K562 (cell line): ENCODE measurements around the gene ZNF768. TPM values are rescaled to one million over a fixed set of nuclear protein-coding genes. Genes with fewer than 3 reads are reported as not detected.

Source experiments
- ATAC-seq: fragments of 200-7000 bp; cut with Tn5 transposase; 3 replicates; pipeline ENCODE4 v1.9.1; 2020; ENCODE audit warnings: moderate library complexity
- BruUV-seq: library from RNA; stranded (reverse); fragments of 400-500 nt; replicated peaks from 2 replicates; lab custom pipeline; 2021; lab: Mats Ljungman, UMichigan
- CTCF ChIA-PET: fragments of 300-600 bp; formaldehyde crosslinking; extraction: SDS; loops from one replicate; lab custom pipeline; 2021; ENCODE audit warnings: low intra/inter-chr PET ratio; lab: Yijun Ruan, JAX
- POLR2A ChIA-PET: fragments of 300-600, 350-650 bp; sonication (Branson Sonifier 250); formaldehyde crosslinking; extraction: SDS; loops from one replicate; lab custom pipeline; 2021; ENCODE audit warnings: antibody characterized with exemption, inconsistent platforms; lab: Yijun Ruan, JAX
- DNase-seq, 4 experiments: peaks; one replicate each; pipeline versions ENCODE4 v3.0.0 to v3.0.0-alpha.2; 2011 to 2018; ENCODE audit warnings: low spot score in 3 of 4, mixed read lengths in 3 of 4; ENCODE audit errors: extremely low read depth in 1 of 4
- FAIRE-seq: peaks from 2 replicates; lab custom pipeline; 2011; peaks lifted over from hg19 to GRCh38; lab: Jason Lieb, UNC
- H2AFZ ChIP-seq: 2 replicates; pipeline ENCODE4 v1.6.0; 2011; ENCODE audit warnings: low read depth, low read length, control low read depth, inconsistent platforms
- H3K27ac ChIP-seq: fragments of 200-600 bp; 3 replicates; pipeline ENCODE4 v1.8.0; 2011; ENCODE audit warnings: low read depth, mild to moderate bottlenecking, control low read depth, inconsistent platforms, low read length, moderate library complexity, mixed read lengths; ENCODE audit errors: extremely low read depth
- H3K27me3 ChIP-seq, 2 experiments: fragments of 300-600 bp in 1 of 2; 2 replicates in 1 of 2; 3 replicates in 1 of 2; pipeline versions ENCODE4 v1.6.0 to v1.8.0; 2011; ENCODE audit warnings: inconsistent platforms in 2 of 2, low read length in 2 of 2, mild to moderate bottlenecking in 1 of 2, mixed read lengths in 1 of 2, moderate library complexity in 1 of 2; ENCODE audit not compliant: control insufficient read depth in 2 of 2, insufficient read depth in 2 of 2
- H3K36me3 ChIP-seq: fragments of 300-600 bp; 3 replicates; pipeline ENCODE4 v1.8.0; 2011; ENCODE audit warnings: mild to moderate bottlenecking, low read length, inconsistent platforms; ENCODE audit not compliant: control insufficient read depth, insufficient read depth
- H3K4me1 ChIP-seq, 2 experiments: fragments of 200-600 bp in 1 of 2; replicated peaks in 1 of 2; 2 replicates in 1 of 2; 3 replicates in 1 of 2; pipeline versions ENCODE4 v1.5.1 to v1.8.0; 2011; ENCODE audit warnings: inconsistent platforms in 2 of 2, low read length in 2 of 2, mild to moderate bottlenecking in 1 of 2, mixed read lengths in 1 of 2, moderate library complexity in 1 of 2; ENCODE audit not compliant: control insufficient read depth in 2 of 2, insufficient read depth in 2 of 2
- H3K4me2 ChIP-seq: 2 replicates; pipeline ENCODE4 v1.6.1; 2011; ENCODE audit warnings: low read length, control low read depth, inconsistent platforms, mixed read lengths; ENCODE audit not compliant: insufficient read depth
- H3K4me3 ChIP-seq: fragments of 200-600 bp; sonication (generic), shearing (Covaris generic); 2 replicates; pipeline ENCODE4 v1.5.1; 2016; ENCODE audit warnings: control low read depth, inconsistent platforms
- H3K79me2 ChIP-seq: fragments of 200-600 bp; 3 replicates; pipeline ENCODE4 v1.8.0; 2011; ENCODE audit warnings: low read length, inconsistent platforms; ENCODE audit not compliant: control insufficient read depth, insufficient read depth
- H3K9ac ChIP-seq, 2 experiments: 2 replicates each; pipeline versions ENCODE4 v1.6.0 to v1.6.1; 2011; ENCODE audit warnings: low read depth in 2 of 2, low read length in 2 of 2, control low read depth in 1 of 2, inconsistent platforms in 1 of 2, mild to moderate bottlenecking in 1 of 2, mixed read lengths in 1 of 2; ENCODE audit not compliant: insufficient read depth in 1 of 2
- H3K9me1 ChIP-seq: one replicate; pipeline ENCODE4 v1.6.0; 2011; ENCODE audit warnings: inconsistent platforms, mild to moderate bottlenecking, low read length, moderate library complexity; ENCODE audit not compliant: control insufficient read depth, insufficient read depth
- H3K9me3 ChIP-seq: replicated peaks from 2 replicates; pipeline ENCODE4 v1.5.1; 2011; ENCODE audit warnings: low read depth, low read length, inconsistent platforms; ENCODE audit not compliant: control insufficient read depth, insufficient read depth
- H4K20me1 ChIP-seq: replicated peaks from 2 replicates; pipeline ENCODE4 v1.6.1; 2011; ENCODE audit warnings: low read length, inconsistent platforms, mixed read lengths; ENCODE audit not compliant: control insufficient read depth, insufficient read depth
- GTF2E2 ChIP-seq: fragments of 200-800 bp; sonication (Bioruptor generic); IDR thresholded peaks from 2 replicates; pipeline ENCODE4 v1.6.1; 2016; ENCODE audit warnings: missing genetic modification characterization, missing compliant biosample characterization
- MCM7 ChIP-seq, 2 experiments: fragments of 450-650 bp; IDR thresholded peaks; 2 replicates each; pipeline ENCODE4 v1.6.1; 2016 to 2018
- PHF21A ChIP-seq: fragments of 450-650 bp; IDR thresholded peaks from 2 replicates; pipeline ENCODE4 v1.6.1; 2017; ENCODE audit warnings: low read depth, borderline replicate concordance
- POLR2G ChIP-seq: fragments of 200-400 bp; formaldehyde crosslinking; IDR thresholded peaks from 2 replicates; pipeline ENCODE4 v1.6.1; 2017; ENCODE audit warnings: low read depth, mild to moderate bottlenecking, antibody characterized with exemption, low read length, moderate library complexity
- RBFOX2 ChIP-seq: fragments of 200-400 bp; formaldehyde crosslinking; IDR thresholded peaks from 2 replicates; pipeline ENCODE4 v1.6.1; 2017; ENCODE audit warnings: low read depth, mild to moderate bottlenecking, low read length, moderate library complexity
- TFAP4 ChIP-seq: sonication (generic); formaldehyde crosslinking; IDR thresholded peaks from 2 replicates; pipeline ENCODE4 v1.8.0; 2022; ENCODE audit warnings: missing genetic modification reagents, mild to moderate bottlenecking, moderate library complexity, borderline replicate concordance
- ZBED1 ChIP-seq: IDR thresholded peaks from 2 replicates; pipeline ENCODE4 v1.6.1; 2014
- ZNF23 ChIP-seq: fragments of 250-450 bp; sonication (Bioruptor Pico); IDR thresholded peaks from 2 replicates; pipeline ENCODE4 v1.4.0; 2020; ENCODE audit warnings: mild to moderate bottlenecking
- WGBS: fragments of 100-300 bp; shearing (Covaris generic); methylation state at CpG from one replicate; pipeline ENCODE4 v1.1.6; 2016; ENCODE audit warnings: low coverage, mixed read lengths; ENCODE audit not compliant: insufficient coverage; ENCODE audit errors: missing lambda C conversion rate; 5-methylcytosine and 5-hydroxymethylcytosine counted together
- in situ Hi-C: fragments of 300-500 bp; cut with MboI; formaldehyde crosslinking; loops from 4 replicates; pipeline ENCODE4 v1.15.0; 2018; ENCODE audit warnings: inconsistent platforms, mixed read lengths
- intact Hi-C: fragments of 100-400 bp; cut with micrococcal nuclease; formaldehyde crosslinking; loops from 2 replicates; pipeline ENCODE4 v1.14.2; 2022
- polyA plus RNA-seq, 8 experiments: library from polyadenylated mRNA; depleted of rRNA in 4 of 8; stranded (reverse) in 5 of 8; unstranded in 3 of 8; fragments of >200 nt; fragmentation: Nextera tagmentation in 2 of 8; fragmentation: Illumina TruSeq in 1 of 8; extraction: Ambion mirVana in 2 of 8; extraction: Trizol in 1 of 8; gene quantifications; 2 replicates each; pipeline versions ENCODE4 v1.2.1 to v1.2.3, GENCODE V29; 2011 to 2014; ENCODE audit warnings: inconsistent platforms in 1 of 8, missing spikeins in 1 of 8
- total RNA-seq, 7 experiments: library from RNA; depleted of rRNA in 6 of 7; stranded (reverse); fragments of >200 nt in 6 of 7; fragmentation: Illumina TruSeq in 2 of 7; extraction: Trizol in 2 of 7; gene quantifications; 2 replicates each; pipeline versions ENCODE4 v1.2.1 to v1.2.3, GENCODE V29; 2011 to 2021; ENCODE audit warnings: low replicate concordance in 1 of 7

Gene ZNF768
- total and polyA plus RNA-seq, 9 of the 15 experiments (the other 6 are each of a cell fraction or from before 2014, with no cell fraction given): 0.13 to 50.7 (median 26.9) TPM

- H3K27ac ChIP-seq: no peak overlapping the region
- no peaks in the 10 kb centered on the region for H3K9me1 ChIP-seq
- POLR2A ChIA-PET: interaction anchor here (1.0 to 2.8 kb wide), 2 partner anchors 12 to 15 kb away, joined by 3 to 28 read pairs; partner anchors contain the start of genes ZNF764 and ZNF785
- FAIRE-seq: no peak
- CTCF ChIA-PET: no interaction called here
- H2AFZ ChIP-seq: no peak overlapping the region
- H4K20me1 ChIP-seq: no peaks in the 10 kb centered on the region
- WGBS: 87% methylated on average over 27 of the region's 44 CpGs
- peak overlapping the region in 1 of 2 experiments; percentile 15; a peak in 1 of 4 replicates for H3K9ac ChIP-seq
- in situ Hi-C loops: no loop called here
- no peaks in the 10 kb centered on the region for H3K36me3 ChIP-seq
- H3K27me3 ChIP-seq: no peaks in the 10 kb centered on the region
- H3K4me1 ChIP-seq: peaks cover 17 to 30% of the 10 kb centered on the region in 2 experiments
- H3K9me3 ChIP-seq: no peaks in the 10 kb centered on the region
- DNase-seq: no peak
- intact Hi-C loops: no loop called here
- TSS peak; percentile 54 for BruUV-seq
- no peak for ATAC-seq
- no peak overlapping the region for H3K4me3 ChIP-seq
- H3K79me2 ChIP-seq: peaks cover 29% of the 10 kb centered on the region
- no peak overlapping the region for H3K4me2 ChIP-seq
- TF ChIP-seq TFAP4 (CRISPR knock-in tag) (0 out of 2 replicates have a peak, but pooled peaks have one; percentile 9), POLR2G (peak; percentile 57), ZNF23 (CRISPR knock-in tag) (no peak), MCM7 (IDR thresholded peaks at IDR 0.05) (no peak), PHF21A (no peak), ZBED1 (no peak), RBFOX2 (0 out of 2 replicates have a peak, but pooled peaks have one; percentile 26), GTF2E2 (tag) (0 out of 2 replicates have a peak, but pooled peaks have one; percentile 7)
Measured at GRCh38 chr16:30569746-30570635, 43.6 kb upstream of the ZNF768 start.
